Left cardiac atrium (tissue), 4 donors: Measurements from ENCODE around the gene NKD2. TPM values are rescaled to one million over a fixed set of nuclear protein-coding genes. Genes with fewer than 3 reads are reported as not detected.

Experiments used
- ATAC-seq, 2 donors: fragments of 200-7000 bp; cut with Tn5 transposase; one replicate each; pipeline ENCODE4 v1.9.1; 2020; ENCODE audit warnings: mild to moderate bottlenecking in 2 of 2, moderate library complexity in 2 of 2
- DNase-seq: peaks from one replicate; pipeline ENCODE4 v3.0.0-alpha.2; 2020
- intact Hi-C, 2 donors: fragments of 100-400 bp; cut with DNase I; formaldehyde crosslinking; loops; one replicate each; pipeline versions ENCODE4 v1.14.1 to v1.15.1; 2022 to 2023
- total RNA-seq, 2 donors: library from RNA; stranded (reverse); fragmentation: NEBNext Ultra II Directional; extraction: Animal tissue kit (Norgen Biotek cat#: 25700); gene quantifications; one replicate each; pipeline ENCODE4 v1.2.1, GENCODE V29; 2021
- donor health status: DM: no; HTN: yes; CAD: no.
- donor health status: DM: no; HTN: yes; CAD: no; lungs with severe emphysema.
- donor health status: DM: yes; HTN: yes; CAD: no.
- donor health status: Dilated cardiomyopathy.

Gene NKD2
- total RNA-seq, 2 donors from 2014 or later = 4.4 to 10.4 TPM

DNA sequence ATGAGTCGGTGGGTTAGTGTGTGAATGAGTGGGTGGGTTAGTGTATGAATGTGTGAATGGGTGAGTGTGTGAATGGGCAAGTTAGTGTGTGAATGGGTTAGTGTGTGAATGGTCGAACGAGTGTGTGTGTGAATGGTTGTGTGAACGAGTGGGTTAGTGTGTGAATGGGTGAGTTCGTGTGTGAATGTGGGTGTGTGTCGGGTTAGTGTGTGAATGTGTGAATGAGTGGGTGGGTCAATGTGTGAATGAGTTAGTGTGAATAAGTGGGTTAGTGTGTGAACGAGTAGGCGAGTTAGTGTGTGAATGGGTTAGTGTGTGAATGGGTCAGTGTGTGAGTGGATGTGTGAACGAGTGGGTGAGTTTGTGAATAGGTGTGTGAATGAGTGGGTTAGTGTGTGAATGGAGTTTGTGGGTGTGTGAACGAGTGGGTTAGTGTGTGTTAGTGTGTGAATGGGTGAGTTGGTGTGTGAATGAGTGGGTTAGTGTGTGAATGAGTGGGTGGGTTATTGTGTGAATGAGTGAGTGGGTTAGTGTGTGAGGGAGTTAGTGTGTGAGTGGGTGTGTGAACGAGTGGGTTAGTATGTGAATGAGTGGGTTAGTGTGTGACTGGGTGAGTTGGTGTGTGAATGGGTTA lies 38.8 kb downstream of the NKD2 start:
- ATAC-seq (no peak), DNase-seq (no peak)
- intact Hi-C loops = no loop called here

DNA sequence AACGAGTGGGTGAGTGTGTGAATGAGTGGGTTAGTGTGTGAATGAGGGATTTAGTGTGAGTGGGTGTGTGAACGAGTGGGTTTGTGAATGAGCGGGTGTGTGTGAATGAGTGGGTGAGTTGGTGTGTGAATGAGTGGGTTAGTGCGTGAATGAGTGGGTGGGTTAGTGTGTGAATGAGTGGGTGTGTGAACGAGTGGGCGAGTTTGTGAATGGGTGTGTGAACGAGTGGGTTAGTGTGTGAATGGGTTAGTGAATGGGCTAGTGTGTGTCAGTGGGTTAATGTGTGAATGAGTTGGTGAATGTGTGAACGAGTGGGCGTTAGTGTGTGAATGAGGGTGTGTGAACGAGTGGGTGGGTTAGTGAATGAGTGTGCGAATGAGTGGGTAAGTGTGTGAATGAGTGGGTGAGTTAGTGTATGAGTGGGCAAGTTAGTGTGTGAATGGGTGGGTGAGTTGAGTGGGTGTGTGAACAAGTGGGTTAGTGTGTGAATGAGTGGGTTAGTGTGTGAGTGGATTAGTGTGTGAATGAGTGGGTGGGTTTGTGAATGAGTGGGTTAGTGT lies 39.6 kb downstream of the NKD2 start:
- intact Hi-C loops = no loop called here
- DNase-seq (no peak), ATAC-seq (no peak)

DNA sequence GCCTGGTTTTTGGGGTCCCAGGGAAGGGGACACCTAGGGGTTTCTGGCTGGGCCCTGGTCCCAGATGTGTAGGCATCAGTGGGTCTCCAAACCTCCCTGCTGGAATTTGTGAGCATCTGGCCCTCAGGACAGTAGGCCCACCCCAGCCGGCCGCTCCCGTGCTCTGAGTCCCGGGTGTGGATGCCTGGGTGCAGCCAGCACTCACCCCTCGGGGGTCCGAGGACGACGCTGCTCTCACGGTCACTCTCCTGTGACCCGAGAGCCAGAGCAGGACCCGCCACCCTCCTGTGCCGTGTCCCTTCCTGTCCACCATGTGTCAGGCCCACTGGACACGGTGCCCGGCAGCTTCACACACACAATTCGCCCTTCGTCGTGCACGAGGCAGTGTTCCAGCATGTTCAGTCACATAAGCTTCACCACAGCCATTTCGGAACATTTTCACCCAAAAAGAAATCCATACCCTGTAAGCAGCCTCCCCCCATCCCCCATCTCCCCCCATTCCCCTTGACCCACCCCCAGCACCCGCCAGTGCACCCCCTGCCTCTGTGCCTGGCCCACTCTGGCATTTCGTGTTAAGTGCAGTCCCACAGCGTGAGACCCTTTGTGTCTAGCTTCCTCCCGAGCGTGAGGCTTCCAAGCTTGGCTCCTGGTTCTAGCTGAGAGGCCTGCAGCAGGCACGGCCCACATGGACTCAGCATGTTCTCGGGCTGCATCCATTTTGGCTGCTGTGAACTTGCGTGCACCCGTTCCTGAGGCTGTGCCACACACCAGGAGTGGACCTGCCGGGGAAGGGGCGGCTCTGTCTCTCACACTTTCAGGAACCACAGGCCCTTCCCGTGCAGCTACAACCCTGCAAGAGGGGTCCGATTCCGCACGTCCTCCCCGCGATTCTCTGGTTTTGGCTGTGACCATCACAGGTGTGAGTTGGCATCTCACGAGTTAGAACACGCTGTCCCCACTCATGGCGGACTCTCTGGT lies 40.5 kb downstream of the NKD2 start:
- intact Hi-C loops = no loop called here
- no peak for ATAC-seq
- no peak for DNase-seq

DNA sequence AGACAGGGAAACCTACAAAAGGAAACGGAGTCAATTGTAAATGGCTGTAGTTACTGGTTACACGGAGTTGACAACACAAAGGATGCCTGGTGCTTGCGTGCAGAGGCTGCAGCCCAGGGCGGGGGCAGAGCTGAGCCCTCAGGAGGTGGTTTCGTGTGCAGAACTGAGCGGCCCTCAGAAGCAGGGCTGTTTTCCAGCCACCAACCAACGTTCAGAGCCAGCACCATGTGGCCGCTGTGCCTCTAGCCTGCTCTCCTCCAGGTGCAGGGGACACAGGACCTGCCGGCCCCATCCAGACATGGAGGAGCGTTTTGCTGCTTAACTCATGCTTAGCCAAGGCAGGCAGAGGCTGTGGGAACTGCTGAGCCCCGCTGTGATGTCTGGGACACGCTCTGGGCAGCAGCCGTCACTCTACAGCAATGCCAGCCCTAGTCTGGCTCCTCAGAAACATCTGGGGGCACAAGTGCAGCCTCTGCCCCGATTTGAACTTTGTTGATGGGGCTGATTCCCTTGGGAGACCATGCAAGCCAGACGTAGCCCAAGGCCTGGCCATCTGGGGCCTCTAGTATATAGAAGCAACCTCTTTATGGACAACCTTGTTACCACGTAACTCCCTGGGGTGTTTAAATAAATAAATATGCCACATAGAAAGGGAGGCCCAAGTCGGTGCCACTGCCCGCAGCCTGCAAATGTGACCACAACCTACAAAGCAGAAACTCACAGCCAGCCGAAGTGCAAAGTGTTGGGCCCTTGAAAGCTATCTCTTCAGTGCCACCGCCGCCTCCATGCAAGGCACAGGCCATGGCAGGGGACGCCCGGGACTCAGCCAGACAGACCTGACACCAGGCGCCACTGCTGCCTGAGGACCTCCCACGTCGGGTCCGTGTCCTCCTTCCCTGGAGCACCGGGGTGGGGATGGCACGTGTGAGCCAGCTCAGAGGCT lies 42.1 kb downstream of the NKD2 start:
- peak; percentile 32 to 42 for ATAC-seq
- no peak for DNase-seq
- intact Hi-C loops = no loop called here

DNA sequence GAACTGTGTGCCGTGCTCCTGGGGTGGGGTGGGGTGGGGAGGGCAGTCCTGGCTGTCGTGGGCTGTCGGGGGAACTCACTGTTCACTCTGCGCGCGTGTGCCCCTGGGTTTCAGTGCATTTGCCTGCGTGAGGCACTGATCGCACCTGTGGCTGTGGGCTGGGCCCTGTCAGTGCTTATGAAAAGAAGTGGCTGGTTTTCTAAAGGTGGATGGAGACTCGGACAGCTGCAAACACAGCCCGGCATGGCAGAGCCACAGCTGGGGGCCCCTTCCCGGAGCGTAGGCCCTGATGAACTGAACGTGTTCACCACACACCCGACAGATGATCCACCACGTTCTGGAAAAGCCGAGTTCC lies 42.7 kb downstream of the NKD2 start:
- DNase-seq = no peak
- no peak for ATAC-seq
- intact Hi-C loops = no loop called here

DNA sequence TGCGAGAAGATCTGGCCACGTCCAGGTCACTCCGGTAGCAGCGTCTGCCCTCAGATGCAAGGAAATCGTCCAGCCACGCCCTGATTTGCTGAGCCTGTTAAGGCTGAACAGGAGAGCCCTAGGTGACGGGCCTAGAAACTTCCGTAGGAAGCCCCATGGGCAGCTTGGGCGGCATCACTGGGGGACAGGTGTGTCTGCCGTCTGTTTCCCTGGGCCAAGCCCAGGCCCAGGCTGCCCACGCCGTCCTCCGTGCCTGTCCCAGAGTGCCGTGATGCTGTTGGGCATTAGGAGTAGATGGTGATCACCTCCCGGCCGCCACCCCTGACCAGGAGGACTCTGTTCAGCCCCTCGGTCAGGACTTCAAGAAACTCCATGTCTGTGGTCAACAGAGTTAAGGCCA lies 43.5 kb downstream of the NKD2 start:
- no peak for DNase-seq
- intact Hi-C loops = no loop called here
- no peak for ATAC-seq

DNA sequence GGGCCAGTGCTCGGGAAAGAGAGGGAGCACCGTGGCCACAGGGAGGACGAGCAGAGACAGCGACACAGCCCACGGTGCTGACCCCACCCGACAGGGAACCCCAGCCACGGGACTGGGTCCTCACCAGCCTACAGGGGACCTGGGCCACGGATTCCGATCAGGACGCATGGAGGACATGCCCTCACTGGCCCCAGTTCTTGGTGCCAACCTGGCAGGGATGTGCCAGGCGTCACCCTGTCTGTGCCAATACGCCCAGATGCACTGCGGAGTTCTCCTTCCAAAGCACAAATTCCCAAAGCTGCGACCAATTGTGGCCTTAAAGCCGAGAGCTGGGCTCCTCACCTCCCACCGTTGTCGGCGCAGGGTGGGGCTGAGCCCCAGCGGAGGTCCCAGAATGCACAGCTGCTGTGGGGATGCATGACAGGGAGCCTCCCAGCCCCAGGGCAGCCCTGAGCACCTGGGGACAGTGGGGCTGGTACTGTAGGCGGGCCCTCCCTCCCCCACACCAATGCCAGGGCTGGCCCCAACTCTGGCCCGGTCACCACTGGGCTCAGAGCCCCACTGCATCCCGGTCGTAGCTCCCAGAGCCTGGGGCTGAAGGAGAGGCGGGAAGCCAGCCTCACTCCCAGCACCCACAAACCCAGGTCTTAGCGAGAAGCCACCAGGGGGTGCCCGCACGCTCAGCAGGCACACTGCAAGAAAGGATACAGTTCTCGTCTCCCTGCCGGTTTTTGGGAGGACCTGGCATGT lies 44.2 kb downstream of the NKD2 start:
- no peak for DNase-seq
- no peak for ATAC-seq
- intact Hi-C loops = no loop called here

DNA sequence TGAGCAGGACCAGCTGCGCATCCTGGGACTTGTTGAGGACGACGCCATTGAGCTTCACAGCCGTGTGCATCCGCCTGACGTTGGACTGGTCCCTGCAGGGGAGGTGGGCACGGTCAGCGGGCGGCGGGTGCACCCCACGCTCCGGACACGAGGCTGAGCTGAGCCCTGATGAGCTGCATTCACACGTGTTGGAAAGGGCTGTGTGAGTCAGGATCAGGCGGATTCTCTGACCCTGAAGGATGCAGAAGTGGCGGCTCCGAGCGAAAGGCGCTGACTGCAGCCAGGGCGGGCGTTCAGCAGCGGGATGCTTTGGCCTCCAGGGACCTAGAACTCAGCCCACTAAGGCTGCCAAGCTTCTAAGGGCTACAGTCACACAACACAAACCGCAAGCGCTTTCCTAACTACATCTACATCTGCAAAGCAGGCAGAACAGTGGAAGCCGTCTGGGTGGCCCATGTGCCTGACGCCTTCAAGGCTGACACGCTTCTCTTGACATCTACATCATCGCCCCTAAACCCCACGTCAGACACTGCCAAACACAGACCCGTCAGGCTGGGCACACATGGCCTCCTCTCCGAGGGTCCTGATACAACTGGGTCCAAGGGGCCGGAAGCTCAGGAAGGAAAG lies 44.9 kb downstream of the NKD2 start:
- intact Hi-C loops = no loop called here
- ATAC-seq (peak in 1 of 2 donors; percentile 3), DNase-seq (no peak)

DNA sequence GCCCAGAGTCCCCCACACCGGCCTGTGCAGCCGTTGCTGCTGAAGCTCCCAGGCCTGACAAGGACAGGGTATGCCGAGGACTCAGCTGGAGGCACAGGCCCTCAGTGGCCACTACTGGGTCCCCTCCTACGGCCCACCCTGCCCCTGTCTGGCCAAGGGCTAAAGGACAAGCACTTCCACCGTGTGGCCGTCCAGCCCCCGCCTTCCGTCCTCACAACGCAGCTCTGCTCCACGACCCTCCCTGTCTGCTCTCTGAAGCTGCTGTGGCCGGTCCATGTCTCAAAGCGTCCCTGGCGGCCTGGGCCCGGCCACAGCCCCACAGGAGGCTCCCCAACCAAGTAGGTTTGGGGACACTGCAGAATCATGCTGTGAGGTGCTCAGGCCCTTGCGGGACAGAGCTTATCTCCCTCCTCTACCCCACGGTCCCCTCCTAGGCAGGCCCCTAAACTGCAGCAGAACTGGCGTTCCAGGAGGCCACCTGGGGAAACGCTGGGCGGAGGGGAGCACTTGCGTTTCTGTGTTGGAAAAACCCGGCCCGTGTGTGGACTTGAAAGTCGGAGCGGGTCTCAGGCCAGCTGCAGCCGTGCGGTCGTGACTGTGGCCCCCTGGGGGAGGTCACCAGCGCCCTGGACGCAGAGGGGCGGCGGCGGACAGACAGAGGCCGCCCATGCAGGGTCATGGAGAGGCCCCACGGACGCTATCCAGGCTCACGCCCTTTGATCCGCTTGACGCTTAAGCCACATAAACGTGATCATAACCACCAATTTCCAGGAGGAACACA lies 45.6 kb downstream of the NKD2 start:
- intact Hi-C loops = no loop called here
- DNase-seq (no peak), ATAC-seq (no peak)

DNA sequence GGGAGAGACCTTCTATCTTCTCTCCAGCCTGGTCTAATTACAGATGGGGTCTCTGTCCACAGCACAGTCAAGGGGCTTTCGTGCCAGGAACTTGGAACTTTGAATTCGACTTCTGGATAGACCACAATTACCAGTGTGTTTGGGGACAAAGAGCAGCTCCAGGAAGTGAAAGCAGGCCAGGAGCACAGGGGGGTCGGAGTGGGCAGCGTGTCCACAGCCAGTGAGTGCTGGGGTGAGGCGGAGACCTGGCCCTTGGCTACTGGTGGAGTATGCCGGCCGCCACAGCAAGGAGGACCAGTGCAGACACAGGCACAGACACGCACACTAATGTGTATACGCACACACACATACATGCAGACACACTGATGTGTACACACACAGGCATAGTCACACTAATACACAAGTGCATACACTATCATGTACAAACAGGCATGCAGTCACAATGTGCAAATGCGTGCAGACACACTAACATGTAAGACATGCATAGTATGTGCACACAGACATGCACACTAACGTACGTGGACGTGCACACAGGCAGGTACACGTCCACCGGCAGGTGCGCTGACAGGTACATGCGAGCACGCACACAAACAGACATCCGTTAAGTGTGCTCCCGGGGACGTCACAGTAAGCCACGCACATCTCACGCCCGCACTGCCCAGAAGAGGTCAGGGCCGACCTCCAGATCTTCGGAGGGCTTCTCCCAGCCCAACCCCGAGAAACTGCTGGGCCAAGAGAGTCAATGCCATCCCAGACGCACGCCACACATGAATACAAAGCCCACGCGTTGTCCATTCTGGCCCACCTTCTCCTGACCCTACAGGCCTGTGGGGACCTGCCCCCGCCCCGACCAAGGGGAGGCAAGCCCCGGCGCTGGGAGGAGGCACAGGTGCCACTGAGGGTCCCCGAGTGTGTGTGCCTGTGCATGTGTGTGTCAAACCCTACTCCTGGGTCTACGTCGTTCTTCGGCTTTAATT lies 46.5 kb downstream of the NKD2 start:
- ATAC-seq (no peak), DNase-seq (no peak)
- intact Hi-C loops = no loop called here

DNA sequence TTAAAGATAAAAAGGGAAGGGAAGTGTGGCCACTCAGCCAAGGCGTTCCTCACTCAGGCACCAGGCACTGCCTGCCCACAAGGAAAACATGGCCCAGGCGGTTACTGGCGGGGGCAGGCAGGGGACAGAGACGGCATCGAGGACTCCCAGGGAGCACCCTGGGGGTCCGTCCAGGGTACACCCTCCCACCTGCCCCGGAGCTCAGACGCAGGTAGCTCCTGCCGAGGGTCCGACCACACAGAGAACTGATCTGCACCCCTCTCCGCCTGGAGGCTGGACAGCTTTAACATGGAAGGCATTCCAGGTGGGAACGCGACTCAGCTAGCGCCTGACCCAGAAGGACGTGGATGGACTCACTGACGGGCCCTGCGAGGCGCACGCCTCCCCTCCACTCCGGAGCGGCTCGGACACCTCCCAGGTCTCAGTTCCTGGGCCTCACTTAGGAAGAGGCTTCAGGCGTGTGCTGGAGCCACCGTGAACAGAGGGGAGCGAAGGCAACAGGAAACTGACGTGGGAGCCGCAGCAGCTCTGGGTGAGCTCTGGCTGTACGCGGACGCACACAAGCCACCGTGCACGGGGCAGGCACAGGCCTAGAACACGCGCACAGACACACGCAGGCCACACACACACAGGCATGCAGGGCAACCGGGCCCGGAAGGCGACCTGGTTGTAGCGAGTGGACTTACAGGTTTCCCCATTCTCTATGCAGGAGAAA lies 47.5 kb downstream of the NKD2 start:
- DNase-seq (no peak), ATAC-seq (no peak)
- intact Hi-C loops = no loop called here

DNA sequence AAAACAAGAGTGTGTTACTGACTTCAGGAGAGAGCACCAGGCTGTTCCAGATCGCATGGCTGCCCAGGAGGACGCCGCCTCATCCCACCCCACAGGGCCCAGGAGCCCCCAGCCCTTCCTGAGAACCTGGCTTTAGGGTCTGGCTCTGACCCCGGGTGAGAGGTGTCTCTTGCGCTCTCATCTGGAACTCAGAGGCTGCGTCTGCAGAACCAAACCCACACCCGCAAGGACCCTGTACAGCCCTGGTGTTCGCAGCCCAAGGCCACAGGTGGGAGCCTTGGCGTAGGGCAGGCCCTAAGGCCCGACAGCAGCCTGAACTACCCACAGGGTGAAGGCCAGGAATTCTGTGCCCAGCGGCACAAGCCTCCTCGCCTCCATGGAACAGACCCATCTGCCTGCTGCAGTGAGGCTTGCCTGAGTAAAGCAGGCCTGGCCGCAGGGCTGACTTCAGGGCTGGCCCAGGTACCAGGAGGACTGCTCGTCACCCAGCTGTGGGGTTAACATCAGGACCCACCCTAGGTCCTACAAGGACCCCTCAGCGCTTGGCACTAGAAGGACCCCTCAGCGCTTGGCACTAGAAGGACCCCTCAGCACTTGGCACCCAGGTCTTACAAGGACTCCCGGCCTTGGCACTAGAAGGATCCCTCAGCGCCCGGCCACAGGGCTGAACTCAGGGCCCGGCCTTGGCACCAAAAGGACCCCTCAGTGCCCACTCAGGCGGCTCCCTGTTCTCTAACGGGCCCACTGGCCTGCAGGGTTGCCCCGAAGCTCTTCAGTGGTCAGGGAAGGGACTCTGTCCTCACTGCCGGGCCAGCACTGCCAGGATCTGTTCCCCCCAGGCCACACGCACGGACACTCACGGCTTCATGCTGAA lies 48.2 kb downstream of the NKD2 start:
- ATAC-seq (no peak), DNase-seq (no peak)
- intact Hi-C loops = no loop called here

DNA sequence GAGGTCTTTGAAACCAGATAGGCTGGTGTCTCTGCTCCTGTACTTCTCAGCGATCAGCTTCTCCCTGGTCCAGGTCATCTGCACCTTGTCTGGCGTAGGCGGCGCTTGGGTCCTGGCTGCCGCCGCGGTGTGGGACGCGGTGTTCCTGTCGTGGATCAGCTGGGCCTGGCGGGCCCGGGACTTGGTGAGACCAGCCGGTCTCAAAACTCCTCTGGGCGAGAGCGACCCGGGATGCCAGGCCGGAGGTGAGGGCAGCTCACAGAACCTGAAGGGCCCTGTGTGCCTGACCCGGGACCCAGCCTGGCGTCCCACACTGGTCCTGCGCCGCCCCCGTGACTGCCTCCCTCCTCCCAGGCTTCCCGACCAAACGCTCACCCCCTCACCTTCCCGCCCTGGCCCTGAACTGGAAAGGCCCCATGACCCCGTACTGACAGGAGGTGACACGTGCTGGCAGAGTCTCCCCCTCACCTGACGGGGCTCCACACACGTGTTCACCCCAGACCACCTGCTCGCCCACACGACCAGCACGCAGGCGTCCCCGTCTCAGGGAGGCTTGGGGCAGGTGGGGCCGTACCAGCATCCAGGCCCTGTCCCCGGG lies 49.0 kb downstream of the NKD2 start:
- intact Hi-C loops = no loop called here
- DNase-seq (no peak), ATAC-seq (no peak)
